ENCODE measurements around the gene UNC13C.

UNC13C gene

GRCh38 chr15:54014067-54014655 is 35.9 kb downstream of the UNC13C start:
- H3K4me3 ChIP-seq (ENCODE audit: low read length): no peak overlapping the region
- DNase-seq (ENCODE audit: low read depth, low spot score): no peak

- H3K4me3 ChIP-seq (ENCODE audit: low read length): no peak overlapping the region
- DNase-seq (ENCODE audit: low read depth, low spot score): no peak
These were observed 39.0 kb downstream of the UNC13C start for GRCh38 chr15:54017251-54017650.

GRCh38 chr15:54017959-54018358 is 39.7 kb downstream of the UNC13C start:
- no peak overlapping the region for H3K4me3 ChIP-seq (ENCODE audit: low read length)
- DNase-seq (ENCODE audit: low read depth, low spot score): no peak

- DNase-seq (ENCODE audit: low read depth, low spot score): no peak
- no peak overlapping the region for H3K4me3 ChIP-seq (ENCODE audit: low read length)
These were observed 48.0 kb downstream of the UNC13C start for GRCh38 chr15:54026258-54026657.

GRCh38 chr15:54026891-54027290 is 48.6 kb downstream of the UNC13C start:
- no peak for DNase-seq (ENCODE audit: low read depth, low spot score)

GRCh38 chr15:54029081-54029480 is 50.8 kb downstream of the UNC13C start:
- H3K4me3 ChIP-seq (ENCODE audit: low read length): no peak overlapping the region
- DNase-seq (ENCODE audit: low read depth, low spot score): no peak

More at GRCh38 chr15:54026891-54027290, 48.6 kb downstream of the UNC13C start:
- H3K4me3 ChIP-seq (ENCODE audit: low read length): no peak overlapping the region

GRCh38 chr15:54032066-54032465 is 53.8 kb downstream of the UNC13C start:
- no peak for DNase-seq (ENCODE audit: low read depth, low spot score)
- H3K4me3 ChIP-seq (ENCODE audit: low read length): no peak overlapping the region

GRCh38 chr15:54033356-54033860 is 55.2 kb downstream of the UNC13C start:
- H3K4me3 ChIP-seq (ENCODE audit: low read length): no peak overlapping the region
- DNase-seq (ENCODE audit: low read depth, low spot score): no peak

GRCh38 chr15:54033869-54034458 is 55.7 kb downstream of the UNC13C start:
- H3K4me3 ChIP-seq (ENCODE audit: low read length): no peak overlapping the region
- no peak for DNase-seq (ENCODE audit: low read depth, low spot score)

- no peak overlapping the region for H3K4me3 ChIP-seq (ENCODE audit: low read length)
- DNase-seq (ENCODE audit: low read depth, low spot score): no peak
These were observed 57.4 kb downstream of the UNC13C start for GRCh38 chr15:54035616-54036015.

GRCh38 chr15:54045397-54045796 is 67.2 kb downstream of the UNC13C start:
- no peak overlapping the region for H3K4me3 ChIP-seq (ENCODE audit: low read length)
- no peak for DNase-seq (ENCODE audit: low read depth, low spot score)

- no peak for DNase-seq (ENCODE audit: low read depth, low spot score)
- H3K4me3 ChIP-seq (ENCODE audit: low read length): no peak overlapping the region
These were observed 67.9 kb downstream of the UNC13C start for GRCh38 chr15:54046093-54046492.

GRCh38 chr15:54064365-54064764 is 86.1 kb downstream of the UNC13C start:
- H3K4me3 ChIP-seq (ENCODE audit: low read length): no peak overlapping the region
- DNase-seq (ENCODE audit: low read depth, low spot score): no peak

- DNase-seq (ENCODE audit: low read depth, low spot score): no peak
- H3K4me3 ChIP-seq (ENCODE audit: low read length): no peak overlapping the region
These were observed 88.2 kb downstream of the UNC13C start for GRCh38 chr15:54066403-54066802.

- DNase-seq (ENCODE audit: low read depth, low spot score): peak; percentile 28
These were observed 104.7 kb downstream of the UNC13C start for GRCh38 chr15:54082836-54083492.

GRCh38 chr15:54083501-54083900 is 105.3 kb downstream of the UNC13C start:
- DNase-seq (ENCODE audit: low read depth, low spot score): no peak
- no peak overlapping the region for H3K4me3 ChIP-seq (ENCODE audit: low read length)

More at GRCh38 chr15:54082836-54083492, 104.7 kb downstream of the UNC13C start:
- no peak overlapping the region for H3K4me3 ChIP-seq (ENCODE audit: low read length)

GRCh38 chr15:54083991-54084390 is 105.8 kb downstream of the UNC13C start:
- H3K4me3 ChIP-seq (ENCODE audit: low read length): no peak overlapping the region
- no peak for DNase-seq (ENCODE audit: low read depth, low spot score)

- DNase-seq (ENCODE audit: low read depth, low spot score): no peak
- H3K4me3 ChIP-seq (ENCODE audit: low read length): no peak overlapping the region
These were observed 110.6 kb downstream of the UNC13C start for GRCh38 chr15:54088837-54089236.

- no peak for DNase-seq (ENCODE audit: low read depth, low spot score)
- no peak overlapping the region for H3K4me3 ChIP-seq (ENCODE audit: low read length)
These were observed 111.5 kb downstream of the UNC13C start for GRCh38 chr15:54089776-54090175.

GRCh38 chr15:54091651-54092050 is 113.4 kb downstream of the UNC13C start:
- no peak overlapping the region for H3K4me3 ChIP-seq (ENCODE audit: low read length)
- no peak for DNase-seq (ENCODE audit: low read depth, low spot score)

Measured in Jurkat, Clone E6-1 (cell line).